ENCODE measurements around the gene TMEM19. TPM values are rescaled to one million over a fixed set of nuclear protein-coding genes. Genes with fewer than 3 reads are reported as not detected.

TMEM19 gene
- total and polyA plus RNA-seq, 2 of the 8 experiments (the other 6 are each of a cell fraction or from before 2014, with no cell fraction given): 12.6 to 19.1 TPM

DNA sequence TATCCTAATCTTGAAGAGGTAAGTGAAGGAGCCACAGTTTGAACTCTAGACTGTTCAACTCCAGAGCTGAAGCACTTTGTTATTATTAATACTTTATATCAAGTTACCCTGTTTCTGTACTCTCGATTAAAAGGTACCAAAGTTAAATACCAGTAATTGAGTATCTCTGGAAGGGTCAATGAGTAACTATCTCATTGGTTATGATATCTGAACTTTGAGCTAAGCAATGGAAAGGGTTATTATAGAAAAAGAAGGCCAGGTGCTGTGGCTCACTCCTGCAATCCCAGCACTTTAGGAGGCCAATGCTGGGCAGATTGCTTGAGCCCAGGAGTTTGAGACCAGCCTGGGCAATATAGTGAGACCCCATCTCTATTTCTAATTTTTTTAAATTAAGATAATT is 9.9 kb downstream of the TMEM19 start:
- Histone ChIP-seq H2AFZ (ENCODE audit: low read length) (no peak overlapping the region), H3K9me3 (ENCODE audit: insufficient read depth in 2 of 2, low read depth in 1 of 2, low read length in 1 of 2) (no peaks in the 10 kb centered on the region), H3K56ac (replicated peaks; ENCODE audit: insufficient read length, low read depth, low read length) (no peak overlapping the region), H2BK5ac (ENCODE audit: low read depth, low read length) (no peak overlapping the region), H3K4me2 (ENCODE audit: insufficient read depth in 1 of 2, low read depth in 2 of 2, low read length in 2 of 2) (no peak overlapping the region), H2BK15ac (ENCODE audit: low read length) (no peak overlapping the region), H3K4me3 (ENCODE audit: extremely low read depth in 1 of 4, insufficient read depth in 2 of 4, low read depth in 3 of 4, low read length in 4 of 4) (no peak overlapping the region), H3K14ac (ENCODE audit: insufficient read length) (no peak overlapping the region), H4K91ac (replicated peaks; ENCODE audit: insufficient read length, low read length) (no peak overlapping the region), H3K4ac (replicated peaks; ENCODE audit: insufficient read length, low read depth, low read length) (no peak overlapping the region), H2BK12ac (ENCODE audit: low read depth, low read length) (no peak overlapping the region), H3K4me1 (replicated peaks in 1 of 4; ENCODE audit: control insufficient read depth in 3 of 4, insufficient read depth in 4 of 4, low read length in 3 of 4) (no peaks in the 10 kb centered on the region), H3K9ac (replicated peaks in 1 of 4; ENCODE audit: extremely low read depth in 1 of 4, low read depth in 3 of 4, low read length in 3 of 4) (no peak overlapping the region), H4K5ac (ENCODE audit: insufficient read length, low read depth, low read length) (no peak overlapping the region), H4K20me1 (replicated peaks in 1 of 2; ENCODE audit: control insufficient read depth in 1 of 2, insufficient read depth in 2 of 2, low read length in 2 of 2) (peaks cover 0 to 2% of the 10 kb centered on the region in 2 experiments), H2BK120ac (replicated peaks; ENCODE audit: low read depth, low read length) (no peak overlapping the region), H3K23ac (ENCODE audit: insufficient read length) (no peak overlapping the region), H4K8ac (ENCODE audit: extremely low read depth, insufficient read depth, low read length) (no peak overlapping the region), H3K18ac (ENCODE audit: extremely low read depth, low read length) (no peak overlapping the region), H2BK20ac (ENCODE audit: low read length) (no peak overlapping the region), H3K36me3 (ENCODE audit: control insufficient read depth in 2 of 4, insufficient read depth in 4 of 4, low read length in 3 of 4) (peaks cover 0 to 12% (median 4%) of the 10 kb centered on the region in 4 experiments; a peak in 3 of 8 replicates), H3K27ac (ENCODE audit: low read depth, low read length) (no peak overlapping the region), H2AK5ac (ENCODE audit: low read depth, low read length) (no peak overlapping the region), H3K79me2 (ENCODE audit: control insufficient read depth in 1 of 2, insufficient read depth in 2 of 2, low read length in 2 of 2) (no peaks in the 10 kb centered on the region), H3K23me2 (ENCODE audit: low read depth, low read length) (no peaks in the 10 kb centered on the region), H3K27me3 (replicated peaks in 1 of 4; ENCODE audit: control insufficient read depth in 3 of 4, extremely low read depth in 1 of 4, insufficient read depth in 3 of 4, low read length in 3 of 4) (no peaks in the 10 kb centered on the region), H3K79me1 (ENCODE audit: low read depth, low read length) (no peaks in the 10 kb centered on the region)
- 91% methylated on average over 1 of the region's 1 CpG; no CpG with 5 or more reads in 1 of the 2 experiments for WGBS, 2 experiments (ENCODE audit: extremely low coverage in 1 of 2, insufficient coverage in 1 of 2, insufficient read length in 1 of 2, insufficient replicate concordance in 2 of 2, low coverage in 1 of 2, low lambda C conversion rate in 2 of 2, missing lambda C conversion rate in 1 of 2)
- FAIRE-seq: no peak
- POLR2A ChIA-PET (ENCODE audit: partially characterized antibody): interaction anchor here (0.6 to 2.7 kb wide), 3 partner anchors 10 to 91 kb away, joined by 3 to 8 read pairs (median 4); partner anchors contain the start of genes THAP2, TMEM19 and ZFC3H1
- no peak for TF ChIP-seq MAFK (IDR thresholded peaks at IDR 0.05; ENCODE audit: low read depth, low read length)
- TF ChIP-seq TCF12 (IDR thresholded peaks at IDR 0.05; ENCODE audit: low read depth, low read length): no peak
- no peak for TF ChIP-seq RAD21 (IDR thresholded peaks at IDR 0.05 in 1 of 2, conservative IDR thresholded peaks at IDR 0.05 in 1 of 2; ENCODE audit: low read depth in 2 of 2, low read length in 2 of 2)
- TF ChIP-seq SP4 (IDR thresholded peaks at IDR 0.05; ENCODE audit: low read length): no peak
- no peak for TF ChIP-seq RBBP5 (IDR thresholded peaks at IDR 0.05; ENCODE audit: borderline replicate concordance, low read depth, low read length)
- TF ChIP-seq KDM5A (IDR thresholded peaks at IDR 0.05; ENCODE audit: low read length): no peak
- TF ChIP-seq RNF2 (IDR thresholded peaks at IDR 0.05; ENCODE audit: borderline replicate concordance, low read depth, low read length, missing control alignments, poor library complexity, severe bottlenecking): no peak
- CTCF ChIA-PET (ENCODE audit: partially characterized antibody): interaction anchor here (0.9 to 1.3 kb wide), 2 partner anchors 10 to 51 kb away, joined by 3 to 4 read pairs; no protein-coding TSS in a partner anchor
- no peak for DNase-seq (ENCODE audit: low read depth in 1 of 2, low spot score in 2 of 2)

All from H1 (cell line).